ENCODE measurements around the gene PAPSS1. TPM values are rescaled to one million over a fixed set of nuclear protein-coding genes. Genes with fewer than 3 reads are reported as not detected.
A peak's percentile ranks its signal among the peaks of the same experiment; 100 is the strongest.

PAPSS1 gene
- total and polyA plus RNA-seq, 2 experiments from 2014 or later = 72.0 to 85.8 TPM

DNA sequence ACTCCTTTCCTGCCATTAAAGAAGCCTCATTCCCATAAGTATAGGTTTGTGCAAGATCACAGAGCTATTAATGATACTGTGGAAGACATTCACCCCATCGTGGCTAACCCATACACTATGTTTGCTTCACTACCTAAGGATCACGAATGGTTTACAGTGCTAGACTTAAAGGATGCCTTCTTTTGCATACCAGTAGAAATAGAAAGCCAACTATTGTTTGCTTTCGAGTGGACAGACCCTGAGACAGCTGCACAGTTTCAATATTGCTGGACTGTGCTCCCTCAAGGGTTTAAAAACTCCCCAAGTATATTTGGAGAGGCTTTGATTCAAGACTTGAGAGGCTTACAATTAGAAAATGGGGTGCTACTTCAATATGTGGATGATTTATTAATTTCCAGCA lies 16.0 kb upstream of the PAPSS1 start:
- Histone ChIP-seq H3K79me2 (replicated peaks; ENCODE audit: insufficient read depth) (no peaks in the 10 kb centered on the region), H3K27ac (ENCODE audit: low read depth) (no peak overlapping the region), H3F3A (replicated peaks; ENCODE audit: low read depth) (no peaks in the 10 kb centered on the region), H3K4me2 (no peak overlapping the region), H3K36me3 (ENCODE audit: insufficient read depth) (no peaks in the 10 kb centered on the region), H2AFZ (no peak overlapping the region), H3K4me3 (no peak overlapping the region), H3K27me3 (ENCODE audit: insufficient read depth) (peaks cover 8% of the 10 kb centered on the region; the same call in 1 of the 2 replicates), H3K9me2 (ENCODE audit: insufficient read depth) (no peaks in the 10 kb centered on the region; the same call in 1 of the 2 replicates), H3K4me1 (ENCODE audit: insufficient read depth) (peaks cover 17% of the 10 kb centered on the region), H4K20me1 (replicated peaks; ENCODE audit: insufficient read depth) (no peaks in the 10 kb centered on the region)
- Mint-ChIP-seq H3K27me3 (ENCODE audit: insufficient read depth, low read depth, poor library complexity) (peaks cover 5% of the 10 kb centered on the region), H3K4me3 (no peak overlapping the region), H3K36me3 (ENCODE audit: low read depth) (no peaks in the 10 kb centered on the region), H3K9me3 (no peaks in the 10 kb centered on the region), H3K27ac (no peak overlapping the region), H3K4me1 (peaks cover 23% of the 10 kb centered on the region)
- no peak for DNase-seq (ENCODE audit: low spot score)
- TF ChIP-seq, protein P1, sequence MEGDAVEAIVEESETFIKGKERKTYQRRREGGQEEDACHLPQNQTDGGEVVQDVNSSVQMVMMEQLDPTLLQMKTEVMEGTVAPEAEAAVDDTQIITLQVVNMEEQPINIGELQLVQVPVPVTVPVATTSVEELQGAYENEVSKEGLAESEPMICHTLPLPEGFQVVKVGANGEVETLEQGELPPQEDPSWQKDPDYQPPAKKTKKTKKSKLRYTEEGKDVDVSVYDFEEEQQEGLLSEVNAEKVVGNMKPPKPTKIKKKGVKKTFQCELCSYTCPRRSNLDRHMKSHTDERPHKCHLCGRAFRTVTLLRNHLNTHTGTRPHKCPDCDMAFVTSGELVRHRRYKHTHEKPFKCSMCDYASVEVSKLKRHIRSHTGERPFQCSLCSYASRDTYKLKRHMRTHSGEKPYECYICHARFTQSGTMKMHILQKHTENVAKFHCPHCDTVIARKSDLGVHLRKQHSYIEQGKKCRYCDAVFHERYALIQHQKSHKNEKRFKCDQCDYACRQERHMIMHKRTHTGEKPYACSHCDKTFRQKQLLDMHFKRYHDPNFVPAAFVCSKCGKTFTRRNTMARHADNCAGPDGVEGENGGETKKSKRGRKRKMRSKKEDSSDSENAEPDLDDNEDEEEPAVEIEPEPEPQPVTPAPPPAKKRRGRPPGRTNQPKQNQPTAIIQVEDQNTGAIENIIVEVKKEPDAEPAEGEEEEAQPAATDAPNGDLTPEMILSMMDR (conservative IDR thresholded peaks at IDR 0.05; ENCODE audit: low read depth in 2 of 2) = no peak
- no peak for TF ChIP-seq EZH2phosphoT487 (IDR thresholded peaks at IDR 0.05; ENCODE audit: unreplicated experiment)
- TF ChIP-seq, protein P2, sequence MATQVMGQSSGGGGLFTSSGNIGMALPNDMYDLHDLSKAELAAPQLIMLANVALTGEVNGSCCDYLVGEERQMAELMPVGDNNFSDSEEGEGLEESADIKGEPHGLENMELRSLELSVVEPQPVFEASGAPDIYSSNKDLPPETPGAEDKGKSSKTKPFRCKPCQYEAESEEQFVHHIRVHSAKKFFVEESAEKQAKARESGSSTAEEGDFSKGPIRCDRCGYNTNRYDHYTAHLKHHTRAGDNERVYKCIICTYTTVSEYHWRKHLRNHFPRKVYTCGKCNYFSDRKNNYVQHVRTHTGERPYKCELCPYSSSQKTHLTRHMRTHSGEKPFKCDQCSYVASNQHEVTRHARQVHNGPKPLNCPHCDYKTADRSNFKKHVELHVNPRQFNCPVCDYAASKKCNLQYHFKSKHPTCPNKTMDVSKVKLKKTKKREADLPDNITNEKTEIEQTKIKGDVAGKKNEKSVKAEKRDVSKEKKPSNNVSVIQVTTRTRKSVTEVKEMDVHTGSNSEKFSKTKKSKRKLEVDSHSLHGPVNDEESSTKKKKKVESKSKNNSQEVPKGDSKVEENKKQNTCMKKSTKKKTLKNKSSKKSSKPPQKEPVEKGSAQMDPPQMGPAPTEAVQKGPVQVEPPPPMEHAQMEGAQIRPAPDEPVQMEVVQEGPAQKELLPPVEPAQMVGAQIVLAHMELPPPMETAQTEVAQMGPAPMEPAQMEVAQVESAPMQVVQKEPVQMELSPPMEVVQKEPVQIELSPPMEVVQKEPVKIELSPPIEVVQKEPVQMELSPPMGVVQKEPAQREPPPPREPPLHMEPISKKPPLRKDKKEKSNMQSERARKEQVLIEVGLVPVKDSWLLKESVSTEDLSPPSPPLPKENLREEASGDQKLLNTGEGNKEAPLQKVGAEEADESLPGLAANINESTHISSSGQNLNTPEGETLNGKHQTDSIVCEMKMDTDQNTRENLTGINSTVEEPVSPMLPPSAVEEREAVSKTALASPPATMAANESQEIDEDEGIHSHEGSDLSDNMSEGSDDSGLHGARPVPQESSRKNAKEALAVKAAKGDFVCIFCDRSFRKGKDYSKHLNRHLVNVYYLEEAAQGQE (IDR thresholded peaks at IDR 0.05; ENCODE audit: unreplicated experiment) = no peak
- no peak for TF ChIP-seq ZNF114 (CRISPR knock-in tag; IDR thresholded peaks at IDR 0.05)
- ATAC-seq = no peak

DNA sequence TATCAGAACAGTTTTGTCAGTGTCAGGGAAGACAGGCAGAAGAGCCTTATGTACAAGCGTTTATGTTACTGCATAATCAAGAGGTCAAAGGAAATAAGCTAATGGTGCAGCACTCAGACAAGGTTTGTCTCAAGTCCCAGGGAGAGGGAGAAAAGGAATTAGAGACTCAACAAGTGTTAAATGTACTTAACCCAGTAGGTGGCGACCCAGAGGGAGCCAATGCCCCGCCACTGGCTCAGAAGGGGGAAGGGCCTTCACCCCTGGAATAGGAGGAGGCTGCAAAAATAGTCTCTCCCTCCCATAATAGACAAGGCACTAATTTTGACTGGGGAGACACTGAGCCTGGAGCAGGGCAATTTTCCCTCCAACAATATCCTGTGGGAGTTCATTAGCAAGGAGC lies 14.1 kb upstream of the PAPSS1 start:
- Mint-ChIP-seq H3K4me1 (peaks cover 17% of the 10 kb centered on the region), H3K36me3 (ENCODE audit: low read depth) (no peaks in the 10 kb centered on the region), H3K9me3 (no peaks in the 10 kb centered on the region), H3K27ac (no peak overlapping the region), H3K4me3 (no peak overlapping the region), H3K27me3 (ENCODE audit: insufficient read depth, low read depth, poor library complexity) (peaks cover 5% of the 10 kb centered on the region)
- H3K4me3 ChIP-seq = no peak overlapping the region
- H3K27ac ChIP-seq (ENCODE audit: low read depth) = no peak overlapping the region
- no peaks in the 10 kb centered on the region for H3K36me3 ChIP-seq (ENCODE audit: insufficient read depth)
- H3K79me2 ChIP-seq (replicated peaks; ENCODE audit: insufficient read depth) = no peaks in the 10 kb centered on the region
- H3K4me1 ChIP-seq (ENCODE audit: insufficient read depth) = peaks cover 17% of the 10 kb centered on the region
- H4K20me1 ChIP-seq (replicated peaks; ENCODE audit: insufficient read depth) = no peaks in the 10 kb centered on the region
- H2AFZ ChIP-seq = no peak overlapping the region
- DNase-seq (ENCODE audit: low spot score) (peak; percentile 79), ATAC-seq (peak; percentile 87)
- H3K9me2 ChIP-seq (ENCODE audit: insufficient read depth) = no peaks in the 10 kb centered on the region; the same call in 1 of the 2 replicates
- TF ChIP-seq NANOG (IDR thresholded peaks at IDR 0.05; ENCODE audit: borderline replicate concordance) (no peak), CREB1 (CRISPR knock-in tag; IDR thresholded peaks at IDR 0.05; ENCODE audit: low read depth) (no peak), EZH2 (IDR thresholded peaks at IDR 0.05; ENCODE audit: low read depth, unreplicated experiment) (no peak), ETS1 (IDR thresholded peaks at IDR 0.05) (no peak), POLR2AphosphoS5 (IDR thresholded peaks at IDR 0.05; ENCODE audit: low read depth) (no peak)
- TF ChIP-seq, protein P1 (conservative IDR thresholded peaks at IDR 0.05; ENCODE audit: low read depth in 2 of 2) = peak; percentile 51 to 52
- peak overlapping the region; percentile 71 for H3K4me2 ChIP-seq
- H3K27me3 ChIP-seq (ENCODE audit: insufficient read depth) = peaks cover 8% of the 10 kb centered on the region; the same call in 1 of the 2 replicates
- H3F3A ChIP-seq (replicated peaks; ENCODE audit: low read depth) = no peaks in the 10 kb centered on the region
